HFFc6 (cell line): ENCODE results near the gene C19orf53. TPM values are rescaled to one million over a fixed set of nuclear protein-coding genes. Genes with fewer than 3 reads are reported as not detected.

Experiments used
- DNase-seq: peaks from one replicate; pipeline ENCODE4 v3.0.0-alpha.2; 2018
- H3K27ac Mint-ChIP-seq: 2 replicates; pipeline ENCODE4 v1.8.0; 2020; ENCODE audit warnings: mild to moderate bottlenecking, mixed read lengths
- H3K27me3 Mint-ChIP-seq: 2 replicates; pipeline ENCODE4 v1.8.0; 2021; ENCODE audit warnings: mild to moderate bottlenecking, moderate library complexity, mixed read lengths; ENCODE audit not compliant: insufficient read depth
- H3K36me3 Mint-ChIP-seq: 2 replicates; pipeline ENCODE4 v1.8.0; 2021; ENCODE audit warnings: low read depth, mixed read lengths
- H3K4me1 Mint-ChIP-seq: 2 replicates; pipeline ENCODE4 v1.8.0; 2020; ENCODE audit warnings: low read depth, mixed read lengths
- H3K4me3 Mint-ChIP-seq: 2 replicates; pipeline ENCODE4 v1.8.0; 2020; ENCODE audit warnings: mild to moderate bottlenecking, moderate library complexity, mixed read lengths
- H3K9me3 Mint-ChIP-seq: 2 replicates; pipeline ENCODE4 v1.8.0; 2020; ENCODE audit warnings: mild to moderate bottlenecking, mixed read lengths
- CTCF ChIP-seq: fragments of 200-600 bp; sonication (generic); IDR thresholded peaks from 2 replicates; pipeline ENCODE4 v1.5.0; 2021; ENCODE audit warnings: antibody characterized with exemption, mild to moderate bottlenecking
- total RNA-seq, 6 experiments: library from RNA; stranded (reverse); fragmentation: NEBNext Ultra II Directional; extraction: Animal tissue kit (Norgen Biotek cat#: 25700); gene quantifications; 2 replicates in 1 of 6; 3 replicates in 5 of 6; pipeline ENCODE4 v1.2.3, GENCODE V29; 2021

The C19orf53 gene
- total RNA-seq, 6 experiments from 2014 or later = 123 to 204 (median 172) TPM

- Mint-ChIP-seq H3K27me3 (peaks cover 2% of the 10 kb centered on the region; the same call in 1 of the 2 replicates), H3K27ac (peak overlapping the region; percentile 97), H3K4me3 (peak overlapping the region; percentile 47), H3K9me3 (no peaks in the 10 kb centered on the region), H3K36me3 (peaks cover 7% of the 10 kb centered on the region), H3K4me1 (peaks cover 39% of the 10 kb centered on the region)
- TF ChIP-seq CTCF = no peak
- peak; percentile 64 for DNase-seq
Observed at GRCh38 chr19:13797870-13798269, 23.6 kb downstream of the C19orf53 start.

GRCh38 chr19:13799669-13800068, 25.4 kb downstream of the C19orf53 start:
- no peaks in the 10 kb centered on the region for H3K9me3 Mint-ChIP-seq
- DNase-seq = no peak
- TF ChIP-seq CTCF = no peak
- peaks cover 2% of the 10 kb centered on the region; the same call in 1 of the 2 replicates for H3K27me3 Mint-ChIP-seq
- H3K27ac Mint-ChIP-seq = no peak overlapping the region
- no peak overlapping the region for H3K4me3 Mint-ChIP-seq
- peaks cover 25% of the 10 kb centered on the region for H3K4me1 Mint-ChIP-seq
- peaks cover 8% of the 10 kb centered on the region for H3K36me3 Mint-ChIP-seq

GRCh38 chr19:13803038-13803437, 28.8 kb downstream of the C19orf53 start:
- no peak overlapping the region for H3K27ac Mint-ChIP-seq
- no peak overlapping the region for H3K4me3 Mint-ChIP-seq
- TF ChIP-seq CTCF = no peak
- no peak for DNase-seq
- peaks cover 4% of the 10 kb centered on the region for H3K4me1 Mint-ChIP-seq
- peaks cover 14% of the 10 kb centered on the region for H3K36me3 Mint-ChIP-seq
- H3K27me3 Mint-ChIP-seq = peaks cover 2% of the 10 kb centered on the region; the same call in 1 of the 2 replicates
- H3K9me3 Mint-ChIP-seq = no peaks in the 10 kb centered on the region

- no peaks in the 10 kb centered on the region for H3K4me1 Mint-ChIP-seq
- peak; percentile 43 for TF ChIP-seq CTCF
- peaks cover 14% of the 10 kb centered on the region for H3K36me3 Mint-ChIP-seq
- peaks cover 2% of the 10 kb centered on the region for H3K27me3 Mint-ChIP-seq
- DNase-seq = no peak
- H3K4me3 Mint-ChIP-seq = no peak overlapping the region
- H3K9me3 Mint-ChIP-seq = no peaks in the 10 kb centered on the region
- H3K27ac Mint-ChIP-seq = no peak overlapping the region
Observed at GRCh38 chr19:13804830-13805683, 30.8 kb downstream of the C19orf53 start.

GRCh38 chr19:13806728-13807127, 32.5 kb downstream of the C19orf53 start:
- peaks cover 7% of the 10 kb centered on the region for H3K36me3 Mint-ChIP-seq
- H3K27ac Mint-ChIP-seq = no peak overlapping the region
- TF ChIP-seq CTCF = no peak
- DNase-seq = no peak
- H3K27me3 Mint-ChIP-seq = peaks cover 2% of the 10 kb centered on the region
- H3K9me3 Mint-ChIP-seq = no peaks in the 10 kb centered on the region
- no peak overlapping the region for H3K4me3 Mint-ChIP-seq
- no peaks in the 10 kb centered on the region for H3K4me1 Mint-ChIP-seq
